Lower leg skin (tissue), 4 donors: ENCODE data around the gene AUTS2. TPM values are rescaled to one million over a fixed set of nuclear protein-coding genes. Genes with fewer than 3 reads are reported as not detected.

Experiments used
- DNase-seq, 2 donors: peaks; one replicate each; pipeline ENCODE4 v3.0.0-alpha.2; 2019; ENCODE audit warnings: low spot score in 2 of 2
- H3K4me3 ChIP-seq: fragments of 200-600 bp; sonication (generic); 2 replicates; pipeline ENCODE4 v1.5.1; 2017; ENCODE audit warnings: mild to moderate bottlenecking, low read depth; ENCODE audit not compliant: poor library complexity, severe bottlenecking
- POLR2A ChIP-seq, 2 donors: fragments of 450-650 bp; IDR thresholded peaks; one replicate each; pipeline ENCODE4 v1.6.1; 2016 to 2017; ENCODE audit warnings: antibody characterized with exemption in 2 of 2, mild to moderate bottlenecking in 1 of 2, moderate library complexity in 1 of 2
- WGBS, 2 donors: methylation state at CpG; one replicate each; pipeline ENCODE4 v1.1.5; 2018; 5-methylcytosine and 5-hydroxymethylcytosine counted together
- intact Hi-C: fragments of 100-400 bp; cut with DNase I; formaldehyde crosslinking; loops from one replicate; pipeline ENCODE4 v1.15.0; 2023; ENCODE audit warnings: low total_unique reads
- total RNA-seq, 4 donors: library from RNA; depleted of rRNA; stranded (reverse); fragments of >200 nt; gene quantifications; one replicate each; pipeline ENCODE4 v1.1.0, GENCODE V29; 2016
- TF ChIP-seq, protein P1 (sequence below), 3 donors: fragments of 450-650 bp; IDR thresholded peaks; one replicate each; pipeline ENCODE4 v1.5.1; 2016; ENCODE audit warnings: antibody characterized with exemption in 3 of 3, mild to moderate bottlenecking in 3 of 3, moderate library complexity in 2 of 3

The AUTS2 gene
- total RNA-seq, 4 donors from 2014 or later: 30.8 to 41.9 (median 40.5) TPM

DNA sequence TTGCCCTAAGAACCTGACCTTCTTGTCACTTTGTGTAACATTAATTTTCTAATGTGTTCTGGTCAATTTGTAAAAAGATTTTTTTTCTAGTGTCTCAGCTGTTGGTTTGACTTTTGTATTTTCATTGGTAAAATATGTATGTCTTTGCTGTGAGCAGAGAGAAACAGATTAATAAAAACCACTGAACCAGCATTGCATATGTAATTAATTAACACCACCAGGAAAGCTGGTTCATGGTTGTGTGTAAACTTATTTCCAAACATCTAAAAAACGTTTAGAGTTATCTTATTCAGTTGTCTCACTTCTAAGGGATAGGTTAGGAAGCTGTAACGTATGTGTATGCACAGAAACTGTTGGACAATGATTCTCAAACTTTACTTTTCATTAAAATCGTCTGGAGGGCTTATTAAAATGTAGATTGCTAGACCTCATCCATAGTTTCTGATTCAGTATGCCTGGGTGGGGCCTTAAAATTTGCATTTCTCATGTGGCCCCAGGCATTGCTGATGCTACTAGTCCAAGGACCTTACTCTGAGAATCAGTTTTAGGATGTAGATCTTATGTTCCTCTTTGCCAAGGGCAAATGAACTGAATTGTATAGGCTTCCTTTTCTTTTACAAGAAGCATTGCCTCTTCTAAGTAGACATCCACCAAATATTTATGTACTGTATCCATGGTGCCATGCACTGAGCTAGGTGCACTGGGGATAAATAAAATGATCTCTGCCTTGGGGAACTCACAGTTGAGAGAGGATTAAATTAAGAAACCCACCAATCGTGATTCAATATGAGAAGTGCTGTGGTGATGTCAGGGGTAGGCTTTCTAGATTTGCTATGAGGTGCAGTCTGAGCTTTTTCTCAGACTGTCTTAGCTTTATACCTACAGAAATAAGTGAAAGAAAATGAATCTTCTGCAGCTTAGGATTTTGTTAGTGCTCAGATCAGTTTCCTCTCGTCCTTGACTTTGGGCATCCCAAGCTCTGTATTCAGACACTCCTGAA is 98.7 kb downstream of the AUTS2 start:
- TF ChIP-seq, protein P1, sequence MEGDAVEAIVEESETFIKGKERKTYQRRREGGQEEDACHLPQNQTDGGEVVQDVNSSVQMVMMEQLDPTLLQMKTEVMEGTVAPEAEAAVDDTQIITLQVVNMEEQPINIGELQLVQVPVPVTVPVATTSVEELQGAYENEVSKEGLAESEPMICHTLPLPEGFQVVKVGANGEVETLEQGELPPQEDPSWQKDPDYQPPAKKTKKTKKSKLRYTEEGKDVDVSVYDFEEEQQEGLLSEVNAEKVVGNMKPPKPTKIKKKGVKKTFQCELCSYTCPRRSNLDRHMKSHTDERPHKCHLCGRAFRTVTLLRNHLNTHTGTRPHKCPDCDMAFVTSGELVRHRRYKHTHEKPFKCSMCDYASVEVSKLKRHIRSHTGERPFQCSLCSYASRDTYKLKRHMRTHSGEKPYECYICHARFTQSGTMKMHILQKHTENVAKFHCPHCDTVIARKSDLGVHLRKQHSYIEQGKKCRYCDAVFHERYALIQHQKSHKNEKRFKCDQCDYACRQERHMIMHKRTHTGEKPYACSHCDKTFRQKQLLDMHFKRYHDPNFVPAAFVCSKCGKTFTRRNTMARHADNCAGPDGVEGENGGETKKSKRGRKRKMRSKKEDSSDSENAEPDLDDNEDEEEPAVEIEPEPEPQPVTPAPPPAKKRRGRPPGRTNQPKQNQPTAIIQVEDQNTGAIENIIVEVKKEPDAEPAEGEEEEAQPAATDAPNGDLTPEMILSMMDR (IDR thresholded peaks at IDR 0.05): no peak
- no peak for DNase-seq
- H3K4me3 ChIP-seq: no peak overlapping the region
- intact Hi-C loops: no loop called here
- 55 to 58% methylated on average over 5 of the region's 5 CpGs for WGBS, 2 donors

DNA sequence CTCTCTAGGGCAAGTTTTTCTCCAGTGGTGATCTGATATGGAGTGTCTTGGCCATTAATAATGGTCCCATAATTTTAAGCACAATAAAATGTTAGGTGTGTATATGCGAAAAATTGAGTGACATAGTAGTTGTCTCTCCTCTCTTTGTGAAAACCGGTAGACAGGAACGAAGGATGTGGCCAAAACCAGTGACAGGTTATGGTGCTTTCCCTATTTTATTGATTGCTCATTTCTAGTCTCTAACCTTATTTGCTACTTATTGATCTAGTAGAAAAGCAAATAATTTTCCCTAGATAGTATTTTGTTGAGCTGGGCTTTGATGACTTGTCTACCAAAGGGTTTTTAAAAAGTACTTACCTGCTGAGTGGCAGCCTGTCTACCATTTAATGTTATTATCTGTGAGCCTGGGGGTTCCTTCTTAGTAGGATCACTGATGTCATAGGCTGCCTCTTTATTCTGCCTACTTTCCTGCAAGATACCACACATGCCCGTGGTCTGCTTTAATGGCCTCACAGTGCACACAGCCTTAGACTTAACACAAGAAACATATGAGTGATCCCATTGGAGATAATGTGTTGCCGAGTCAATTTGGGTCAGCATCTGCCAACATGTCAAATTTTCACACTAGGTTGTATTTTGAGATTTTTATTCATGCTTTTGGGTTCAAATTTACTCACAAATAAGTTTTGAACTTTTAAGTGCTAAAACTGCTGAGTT is 100.0 kb downstream of the AUTS2 start:
- 90 to 91% methylated on average over 5 of the region's 5 CpGs for WGBS, 2 donors
- no peak for DNase-seq
- no peak overlapping the region for H3K4me3 ChIP-seq
- intact Hi-C loops: no loop called here
- TF ChIP-seq POLR2A (IDR thresholded peaks at IDR 0.05): no peak
- TF ChIP-seq, protein P1 (IDR thresholded peaks at IDR 0.05): no peak

DNA sequence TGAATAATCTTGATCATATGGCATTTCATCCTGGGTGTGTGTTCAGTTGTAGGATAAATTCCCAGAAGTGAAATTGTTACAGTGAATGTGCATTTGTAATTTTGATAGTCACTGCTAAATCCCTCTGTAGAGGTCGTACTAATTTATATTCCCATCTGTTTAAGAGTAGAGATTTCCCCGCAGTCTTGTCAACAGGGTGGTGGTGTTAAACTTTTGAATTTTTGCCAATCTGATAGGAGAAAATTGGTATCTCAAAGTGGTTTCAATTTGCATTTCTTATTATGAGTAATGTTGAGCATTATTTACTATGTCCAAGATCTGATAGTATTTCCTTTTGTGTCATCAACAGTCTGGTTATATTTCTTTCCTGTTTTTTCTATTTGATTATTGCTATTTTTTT is 101.7 kb downstream of the AUTS2 start:
- no peak for DNase-seq
- intact Hi-C loops: no loop called here
- WGBS, 2 donors: 65 to 70% methylated on average over 2 of the region's 2 CpGs
- H3K4me3 ChIP-seq: no peak overlapping the region
- no peak for TF ChIP-seq POLR2A (IDR thresholded peaks at IDR 0.05)
- TF ChIP-seq, protein P1 (IDR thresholded peaks at IDR 0.05): no peak

- intact Hi-C loops: no loop called here
- no peak overlapping the region for H3K4me3 ChIP-seq
- 75 to 84% methylated on average over 3 of the region's 3 CpGs for WGBS, 2 donors
- DNase-seq: no peak
- TF ChIP-seq POLR2A (IDR thresholded peaks at IDR 0.05): no peak
- TF ChIP-seq, protein P1 (IDR thresholded peaks at IDR 0.05): no peak
Observed at GRCh38 chr7:69700331-69700730, 102.1 kb downstream of the AUTS2 start.

DNA sequence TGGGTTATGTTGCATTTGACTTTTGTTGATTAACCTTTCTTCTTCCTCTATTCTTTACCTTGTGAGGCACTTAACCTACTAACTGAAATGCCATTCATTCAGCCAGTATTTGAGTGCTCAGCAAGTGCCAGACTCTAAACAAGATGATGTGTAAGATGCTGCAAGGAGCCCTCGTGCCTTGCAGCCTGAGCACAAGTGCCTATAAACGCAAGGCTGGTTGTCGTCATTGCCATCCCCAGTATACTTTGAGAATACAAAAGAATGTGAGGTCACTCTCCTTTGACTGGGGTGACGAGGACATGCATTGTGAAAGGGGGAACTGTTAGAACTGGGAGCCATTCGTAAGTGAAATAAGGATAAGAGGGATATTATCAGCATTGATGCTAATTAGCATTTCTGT is 103.0 kb downstream of the AUTS2 start:
- no peak for DNase-seq
- no peak overlapping the region for H3K4me3 ChIP-seq
- intact Hi-C loops: no loop called here
- WGBS, 2 donors: 93 to 95% methylated on average over 5 of the region's 5 CpGs
- TF ChIP-seq, protein P1 (IDR thresholded peaks at IDR 0.05): no peak
- no peak for TF ChIP-seq POLR2A (IDR thresholded peaks at IDR 0.05)
